HG02588 (cell line): Measurements from ENCODE around the gene MYLK.
"Not testable (repeated sequence)": the region's sequence is repeated elsewhere in the genome, so short reads cannot be mapped to it uniquely, and the experiment has no call there.

Experiments used
- ATAC-seq: cut with Tn5 transposase; IDR thresholded peaks from one replicate; pipeline ENCODE4 v1.9.1; 2021; ENCODE audit warnings: mild to moderate bottlenecking, moderate library complexity; ENCODE audit not compliant: unreplicated experiment

The MYLK gene

GRCh38 chr3:123705488-123706285 is 178.4 kb downstream of the MYLK start:
- ATAC-seq: no peak

- not testable (repeated sequence) for ATAC-seq
These were observed 180.5 kb downstream of the MYLK start for GRCh38 chr3:123703663-123704062.

- no peak for ATAC-seq
These were observed 181.4 kb downstream of the MYLK start for GRCh38 chr3:123702720-123703119.

GRCh38 chr3:123702057-123702456 is 182.1 kb downstream of the MYLK start:
- not testable (repeated sequence) for ATAC-seq

GRCh38 chr3:123700791-123701722 is 183.1 kb downstream of the MYLK start:
- ATAC-seq: no peak

- no peak for ATAC-seq
These were observed 185.3 kb downstream of the MYLK start for GRCh38 chr3:123698813-123699212.

- no peak for ATAC-seq
These were observed 187.3 kb downstream of the MYLK start for GRCh38 chr3:123696808-123697207.

GRCh38 chr3:123695731-123696640 is 188.1 kb downstream of the MYLK start:
- no peak for ATAC-seq

- ATAC-seq: no peak
These were observed 189.0 kb downstream of the MYLK start for GRCh38 chr3:123695152-123695551.

- ATAC-seq: no peak
These were observed 189.6 kb downstream of the MYLK start for GRCh38 chr3:123694366-123695087.

- ATAC-seq: no peak
These were observed 190.4 kb downstream of the MYLK start for GRCh38 chr3:123693584-123694190.

GRCh38 chr3:123692671-123693070 is 191.5 kb downstream of the MYLK start:
- ATAC-seq: no peak

- no peak for ATAC-seq
These were observed 192.1 kb downstream of the MYLK start for GRCh38 chr3:123692041-123692440.

- ATAC-seq: no peak
These were observed 194.3 kb downstream of the MYLK start for GRCh38 chr3:123689831-123690230.

GRCh38 chr3:123688241-123688747 is 195.8 kb downstream of the MYLK start:
- ATAC-seq: no peak

- no peak for ATAC-seq
These were observed 196.8 kb downstream of the MYLK start for GRCh38 chr3:123687286-123687685.

- no peak for ATAC-seq
These were observed 197.9 kb downstream of the MYLK start for GRCh38 chr3:123686251-123686650.

- ATAC-seq: no peak
These were observed 198.4 kb downstream of the MYLK start for GRCh38 chr3:123685780-123686179.

GRCh38 chr3:123684636-123685035 is 199.5 kb downstream of the MYLK start:
- no peak for ATAC-seq
